ENCODE data around the gene ATP2C2.
"Not testable (repeated sequence)": the region's sequence is repeated elsewhere in the genome, so short reads cannot be mapped to it uniquely, and the experiment has no call there.

ATP2C2 gene

GRCh38 chr16:84339311-84339710 lies 29.0 kb upstream of the ATP2C2 start:
- peaks cover 0 to 13% (median 7%) of the 10 kb centered on the region in 5 donors for H3K9me3 ChIP-seq (ENCODE audit: control insufficient read depth in 5 of 5, low read length in 5 of 5)
- H3K4me3 ChIP-seq (ENCODE audit: low read depth in 1 of 5, low read length in 5 of 5): no peak overlapping the region
- peaks cover 0 to 4% (median 2%) of the 10 kb centered on the region in 5 donors for H3K27me3 ChIP-seq (ENCODE audit: control insufficient read depth in 5 of 5, insufficient read depth in 4 of 5, low read length in 5 of 5)
- no peaks in the 10 kb centered on the region for H3K4me1 ChIP-seq (ENCODE audit: control insufficient read depth in 5 of 5, insufficient read depth in 5 of 5, low read length in 5 of 5)
- no peak overlapping the region for H3K9ac ChIP-seq (ENCODE audit: low read length in 5 of 5)
- H3K27ac ChIP-seq (ENCODE audit: low read depth, low read length): no peak overlapping the region
- no peaks in the 10 kb centered on the region for H3K36me3 ChIP-seq (ENCODE audit: control insufficient read depth in 5 of 5, insufficient read depth in 5 of 5, low read length in 5 of 5)

GRCh38 chr16:84339766-84340165 lies 28.6 kb upstream of the ATP2C2 start:
- H3K4me3 ChIP-seq (ENCODE audit: low read depth in 1 of 5, low read length in 5 of 5): no peak overlapping the region
- no peak overlapping the region for H3K27ac ChIP-seq (ENCODE audit: low read depth, low read length)
- H3K36me3 ChIP-seq (ENCODE audit: control insufficient read depth in 5 of 5, insufficient read depth in 5 of 5, low read length in 5 of 5): no peaks in the 10 kb centered on the region

GRCh38 chr16:84340325-84341040 lies 27.9 kb upstream of the ATP2C2 start:
- H3K27ac ChIP-seq (ENCODE audit: low read depth, low read length): no peak overlapping the region
- no peaks in the 10 kb centered on the region for H3K4me1 ChIP-seq (ENCODE audit: control insufficient read depth in 5 of 5, insufficient read depth in 5 of 5, low read length in 5 of 5)
- no peak overlapping the region for H3K9ac ChIP-seq (ENCODE audit: low read length in 5 of 5)
- H3K4me3 ChIP-seq (ENCODE audit: low read depth in 1 of 5, low read length in 5 of 5): no peak overlapping the region
- H3K27me3 ChIP-seq (ENCODE audit: control insufficient read depth in 5 of 5, insufficient read depth in 4 of 5, low read length in 5 of 5): peaks cover 0 to 4% (median 2%) of the 10 kb centered on the region in 5 donors
- no peaks in the 10 kb centered on the region for H3K36me3 ChIP-seq (ENCODE audit: control insufficient read depth in 5 of 5, insufficient read depth in 5 of 5, low read length in 5 of 5)
- H3K9me3 ChIP-seq (ENCODE audit: control insufficient read depth in 5 of 5, low read length in 5 of 5): peaks cover 0 to 13% (median 2%) of the 10 kb centered on the region in 5 donors

More at GRCh38 chr16:84339766-84340165, 28.6 kb upstream of the ATP2C2 start:
- Histone ChIP-seq H3K4me1 (ENCODE audit: control insufficient read depth in 5 of 5, insufficient read depth in 5 of 5, low read length in 5 of 5) (no peaks in the 10 kb centered on the region), H3K9ac (ENCODE audit: low read length in 5 of 5) (no peak overlapping the region), H3K27me3 (ENCODE audit: control insufficient read depth in 5 of 5, insufficient read depth in 4 of 5, low read length in 5 of 5) (peaks cover 0 to 4% (median 2%) of the 10 kb centered on the region in 5 donors), H3K9me3 (ENCODE audit: control insufficient read depth in 5 of 5, low read length in 5 of 5) (peaks cover 0 to 13% (median 5%) of the 10 kb centered on the region in 5 donors)

- no peaks in the 10 kb centered on the region for H3K4me1 ChIP-seq (ENCODE audit: control insufficient read depth in 5 of 5, insufficient read depth in 5 of 5, low read length in 5 of 5)
- no peak overlapping the region for H3K4me3 ChIP-seq (ENCODE audit: low read depth in 1 of 5, low read length in 5 of 5)
- H3K27me3 ChIP-seq (ENCODE audit: control insufficient read depth in 5 of 5, insufficient read depth in 4 of 5, low read length in 5 of 5): peaks cover 0 to 5% (median 2%) of the 10 kb centered on the region in 5 donors
- H3K9me3 ChIP-seq (ENCODE audit: control insufficient read depth in 5 of 5, low read length in 5 of 5): peaks cover 0 to 10% (median 2%) of the 10 kb centered on the region in 5 donors
- H3K27ac ChIP-seq (ENCODE audit: low read depth, low read length): no peak overlapping the region
- H3K9ac ChIP-seq (ENCODE audit: low read length in 5 of 5): no peak overlapping the region
- H3K36me3 ChIP-seq (ENCODE audit: control insufficient read depth in 5 of 5, insufficient read depth in 5 of 5, low read length in 5 of 5): no peaks in the 10 kb centered on the region
Measured at GRCh38 chr16:84341528-84342295, 26.6 kb upstream of the ATP2C2 start.

- H3K36me3 ChIP-seq (ENCODE audit: control insufficient read depth in 5 of 5, insufficient read depth in 5 of 5, low read length in 5 of 5); H3K4me1 ChIP-seq (ENCODE audit: control insufficient read depth in 5 of 5, insufficient read depth in 5 of 5, low read length in 5 of 5); H3K9ac ChIP-seq (ENCODE audit: low read length in 5 of 5); H3K27ac ChIP-seq (ENCODE audit: low read depth, low read length); H3K4me3 ChIP-seq (ENCODE audit: low read depth in 1 of 5, low read length in 5 of 5); H3K9me3 ChIP-seq (ENCODE audit: control insufficient read depth in 5 of 5, low read length in 5 of 5): not testable (repeated sequence)
- peaks cover 0 to 12% (median 4%) of the 10 kb centered on the region in 5 donors for H3K27me3 ChIP-seq (ENCODE audit: control insufficient read depth in 5 of 5, insufficient read depth in 4 of 5, low read length in 5 of 5)
Measured at GRCh38 chr16:84343800-84344199, 24.5 kb upstream of the ATP2C2 start.

- H3K4me3 ChIP-seq (ENCODE audit: low read depth in 1 of 5, low read length in 5 of 5): no peak overlapping the region
- H3K9ac ChIP-seq (ENCODE audit: low read length in 5 of 5): no peak overlapping the region
- peaks cover 0 to 12% (median under 1%) of the 10 kb centered on the region in 5 donors for H3K27me3 ChIP-seq (ENCODE audit: control insufficient read depth in 5 of 5, insufficient read depth in 4 of 5, low read length in 5 of 5)
- no peaks in the 10 kb centered on the region for H3K36me3 ChIP-seq (ENCODE audit: control insufficient read depth in 5 of 5, insufficient read depth in 5 of 5, low read length in 5 of 5)
- H3K9me3 ChIP-seq (ENCODE audit: control insufficient read depth in 5 of 5, low read length in 5 of 5): no peaks in the 10 kb centered on the region
- no peaks in the 10 kb centered on the region for H3K4me1 ChIP-seq (ENCODE audit: control insufficient read depth in 5 of 5, insufficient read depth in 5 of 5, low read length in 5 of 5)
- H3K27ac ChIP-seq (ENCODE audit: low read depth, low read length): no peak overlapping the region
Measured at GRCh38 chr16:84344781-84345180, 23.6 kb upstream of the ATP2C2 start.

- Histone ChIP-seq H3K9ac (ENCODE audit: low read length in 5 of 5) (no peak overlapping the region), H3K9me3 (ENCODE audit: control insufficient read depth in 5 of 5, low read length in 5 of 5) (no peaks in the 10 kb centered on the region), H3K27ac (ENCODE audit: low read depth, low read length) (no peak overlapping the region), H3K36me3 (ENCODE audit: control insufficient read depth in 5 of 5, insufficient read depth in 5 of 5, low read length in 5 of 5) (no peaks in the 10 kb centered on the region), H3K4me1 (ENCODE audit: control insufficient read depth in 5 of 5, insufficient read depth in 5 of 5, low read length in 5 of 5) (no peaks in the 10 kb centered on the region), H3K4me3 (ENCODE audit: low read depth in 1 of 5, low read length in 5 of 5) (no peak overlapping the region), H3K27me3 (ENCODE audit: control insufficient read depth in 5 of 5, insufficient read depth in 4 of 5, low read length in 5 of 5) (peaks cover 0 to 13% (median 3%) of the 10 kb centered on the region in 5 donors)
Measured at GRCh38 chr16:84347161-84347560, 21.2 kb upstream of the ATP2C2 start.

- Histone ChIP-seq H3K9ac (ENCODE audit: low read length in 5 of 5) (no peak overlapping the region), H3K27ac (ENCODE audit: low read depth, low read length) (no peak overlapping the region), H3K9me3 (ENCODE audit: control insufficient read depth in 5 of 5, low read length in 5 of 5) (no peaks in the 10 kb centered on the region), H3K4me1 (ENCODE audit: control insufficient read depth in 5 of 5, insufficient read depth in 5 of 5, low read length in 5 of 5) (no peaks in the 10 kb centered on the region), H3K4me3 (ENCODE audit: low read depth in 1 of 5, low read length in 5 of 5) (no peak overlapping the region), H3K36me3 (ENCODE audit: control insufficient read depth in 5 of 5, insufficient read depth in 5 of 5, low read length in 5 of 5) (no peaks in the 10 kb centered on the region), H3K27me3 (ENCODE audit: control insufficient read depth in 5 of 5, insufficient read depth in 4 of 5, low read length in 5 of 5) (peaks cover 0 to 13% (median 3%) of the 10 kb centered on the region in 5 donors)
Measured at GRCh38 chr16:84348386-84348888, 19.9 kb upstream of the ATP2C2 start.

GRCh38 chr16:84349862-84350684 lies 18.3 kb upstream of the ATP2C2 start:
- Histone ChIP-seq H3K9me3 (ENCODE audit: control insufficient read depth in 5 of 5, low read length in 5 of 5) (no peaks in the 10 kb centered on the region), H3K4me1 (ENCODE audit: control insufficient read depth in 5 of 5, insufficient read depth in 5 of 5, low read length in 5 of 5) (no peaks in the 10 kb centered on the region), H3K4me3 (ENCODE audit: low read depth in 1 of 5, low read length in 5 of 5) (no peak overlapping the region), H3K36me3 (ENCODE audit: control insufficient read depth in 5 of 5, insufficient read depth in 5 of 5, low read length in 5 of 5) (no peaks in the 10 kb centered on the region), H3K27me3 (ENCODE audit: control insufficient read depth in 5 of 5, insufficient read depth in 4 of 5, low read length in 5 of 5) (peaks cover 0 to 13% (median 3%) of the 10 kb centered on the region in 5 donors), H3K9ac (ENCODE audit: low read length in 5 of 5) (no peak overlapping the region), H3K27ac (ENCODE audit: low read depth, low read length) (no peak overlapping the region)
